IPS-18a (cell line): ENCODE measurements around the gene EDEM2.
"Not testable (repeated sequence)": the region's sequence is repeated elsewhere in the genome, so short reads cannot be mapped to it uniquely, and the experiment has no call there.

Experiments
- H3K27ac ChIP-seq: one replicate; pipeline ENCODE4 v1.5.1; 2013; ENCODE audit warnings: low read length
- H3K27me3 ChIP-seq: one replicate; pipeline ENCODE4 v1.6.1; 2013; ENCODE audit warnings: mild to moderate bottlenecking, low read length; ENCODE audit not compliant: control insufficient read depth, insufficient read depth
- H3K36me3 ChIP-seq: one replicate; pipeline ENCODE4 v1.6.1; 2013; ENCODE audit warnings: low read depth, low read length; ENCODE audit not compliant: control insufficient read depth
- H3K4me1 ChIP-seq: one replicate; pipeline ENCODE4 v1.6.1; 2013; ENCODE audit warnings: low read depth, low read length; ENCODE audit not compliant: control insufficient read depth
- H3K4me3 ChIP-seq: one replicate; pipeline ENCODE4 v1.5.1; 2013; ENCODE audit warnings: low read length
- H3K9ac ChIP-seq: one replicate; pipeline ENCODE4 v1.6.1; 2013; ENCODE audit warnings: mild to moderate bottlenecking, low read length, moderate library complexity
- H3K9me3 ChIP-seq: one replicate; pipeline ENCODE4 v1.6.1; 2013; ENCODE audit warnings: low read depth, low read length; ENCODE audit not compliant: control insufficient read depth

The EDEM2 gene

GRCh38 chr20:35180266-35180665 lies 33.1 kb upstream of the EDEM2 start:
- Histone ChIP-seq H3K27ac (no peak overlapping the region), H3K27me3 (no peaks in the 10 kb centered on the region), H3K9me3 (no peaks in the 10 kb centered on the region), H3K4me3 (no peak overlapping the region), H3K36me3 (no peaks in the 10 kb centered on the region), H3K4me1 (peaks cover under 1% of the 10 kb centered on the region), H3K9ac (no peak overlapping the region)

- Histone ChIP-seq H3K4me1 (peaks cover 2% of the 10 kb centered on the region), H3K4me3 (no peak overlapping the region), H3K27ac (no peak overlapping the region), H3K9me3 (no peaks in the 10 kb centered on the region), H3K36me3 (no peaks in the 10 kb centered on the region), H3K27me3 (no peaks in the 10 kb centered on the region), H3K9ac (no peak overlapping the region)
Observed at GRCh38 chr20:35179292-35180212, 32.4 kb upstream of the EDEM2 start.

GRCh38 chr20:35176132-35176531 lies 29.0 kb upstream of the EDEM2 start:
- Histone ChIP-seq H3K9me3 (no peaks in the 10 kb centered on the region), H3K27ac (no peak overlapping the region), H3K27me3 (peaks cover 20% of the 10 kb centered on the region), H3K9ac (no peak overlapping the region), H3K4me1 (peaks cover 13% of the 10 kb centered on the region), H3K4me3 (no peak overlapping the region), H3K36me3 (no peaks in the 10 kb centered on the region)

- Histone ChIP-seq H3K9me3 (no peaks in the 10 kb centered on the region), H3K27me3 (peaks cover 20% of the 10 kb centered on the region), H3K27ac (no peak overlapping the region), H3K36me3 (no peaks in the 10 kb centered on the region), H3K4me3 (no peak overlapping the region), H3K4me1 (peaks cover 15% of the 10 kb centered on the region), H3K9ac (no peak overlapping the region)
Observed at GRCh38 chr20:35174458-35175216, 27.5 kb upstream of the EDEM2 start.

DNA sequence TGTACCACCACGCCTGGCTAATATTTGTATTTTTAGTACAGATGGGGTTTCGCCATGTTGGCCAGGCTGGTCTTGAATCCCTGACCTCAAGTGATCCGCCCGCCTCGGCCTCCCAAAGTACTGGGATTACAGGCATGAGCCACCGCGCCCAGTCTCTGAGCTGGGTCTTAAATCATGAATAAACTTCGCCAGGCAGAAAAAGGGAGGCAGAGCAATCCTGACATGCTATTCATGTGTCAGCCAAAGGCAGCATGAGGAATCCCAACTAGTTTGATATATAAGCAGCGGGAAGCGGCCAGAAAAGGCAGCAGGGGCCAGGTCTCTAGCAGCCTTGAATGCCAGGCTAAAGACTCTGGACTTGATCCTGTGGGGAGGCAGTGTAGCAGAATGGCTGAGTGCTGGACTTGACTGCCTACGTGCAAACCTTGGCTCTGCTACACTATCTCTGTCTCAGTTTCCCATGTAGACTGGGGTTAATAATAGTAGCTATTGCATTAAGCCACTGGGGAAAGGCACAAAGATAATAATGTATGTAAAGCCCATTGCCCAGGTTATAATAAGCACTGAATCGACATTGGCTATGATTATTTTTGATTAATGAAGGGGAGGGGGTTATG lies 26.5 kb upstream of the EDEM2 start:
- Histone ChIP-seq H3K4me1 (peaks cover 15% of the 10 kb centered on the region), H3K36me3 (no peaks in the 10 kb centered on the region), H3K27me3 (peaks cover 20% of the 10 kb centered on the region), H3K9me3 (no peaks in the 10 kb centered on the region), H3K27ac (no peak overlapping the region), H3K4me3 (no peak overlapping the region), H3K9ac (no peak overlapping the region)

- peak overlapping the region; percentile 43 for H3K4me3 ChIP-seq
- no peaks in the 10 kb centered on the region for H3K36me3 ChIP-seq
- H3K4me1 ChIP-seq: peaks cover 15% of the 10 kb centered on the region
- peaks cover 20% of the 10 kb centered on the region for H3K27me3 ChIP-seq
- H3K9me3 ChIP-seq: no peaks in the 10 kb centered on the region
- no peak overlapping the region for H3K9ac ChIP-seq
- no peak overlapping the region for H3K27ac ChIP-seq
Observed at GRCh38 chr20:35172434-35172806, 25.3 kb upstream of the EDEM2 start.

DNA sequence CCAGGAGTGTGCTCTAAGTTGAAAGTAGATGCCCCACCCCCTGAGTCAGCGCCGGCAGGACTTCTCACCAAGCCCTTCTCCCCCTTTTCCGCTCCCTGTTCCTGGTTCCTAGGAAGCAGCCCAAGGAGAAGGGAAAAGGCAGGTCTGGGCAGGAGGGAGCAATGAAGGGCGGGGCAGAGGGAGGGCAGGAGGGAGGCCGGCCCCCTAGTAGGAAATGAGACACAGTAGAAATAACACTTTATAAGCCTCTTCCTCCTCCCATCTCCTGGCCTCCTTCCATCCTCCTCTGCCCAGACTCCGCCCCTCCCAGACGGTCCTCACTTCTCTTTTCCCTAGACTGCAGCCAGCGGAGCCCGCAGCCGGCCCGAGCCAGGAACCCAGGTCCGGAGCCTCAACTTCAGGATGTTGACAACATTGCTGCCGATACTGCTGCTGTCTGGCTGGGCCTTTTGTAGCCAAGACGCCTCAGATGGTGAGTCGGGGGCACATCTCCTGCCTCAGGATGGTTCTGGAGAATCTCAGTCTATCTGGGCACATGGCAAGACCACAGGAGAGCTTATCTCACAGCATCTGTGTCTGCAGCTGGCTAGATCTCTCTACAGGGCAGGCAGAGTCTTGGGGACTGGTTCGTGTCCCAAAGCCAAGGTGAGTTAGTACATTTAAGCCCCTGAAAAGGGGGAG lies 24.8 kb upstream of the EDEM2 start, which contains the start of gene PROCR:
TSS of gene PROCR (plus strand) at position 320 of the 681 bp plus-strand sequence. CDS start at position 403, 83 bp downstream.
- H3K36me3 ChIP-seq: no peaks in the 10 kb centered on the region
- H3K9ac ChIP-seq: no peak within 1 kb of the TSS
- no peak within 1 kb of the TSS for H3K27ac ChIP-seq
- peaks cover 15% of the 10 kb centered on the region for H3K4me1 ChIP-seq
- H3K9me3 ChIP-seq: no peaks in the 10 kb centered on the region
- H3K4me3 ChIP-seq: peak within 1 kb of the TSS; percentile 43
- H3K27me3 ChIP-seq: peaks cover 20% of the 10 kb centered on the region

- Histone ChIP-seq H3K27me3 (peaks cover 20% of the 10 kb centered on the region), H3K4me1 (peaks cover 18% of the 10 kb centered on the region), H3K27ac (no peak overlapping the region), H3K9me3 (no peaks in the 10 kb centered on the region), H3K4me3 (peak overlapping the region; percentile 43), H3K9ac (no peak overlapping the region), H3K36me3 (no peaks in the 10 kb centered on the region)
Observed at GRCh38 chr20:35171438-35171752, 24.3 kb upstream of the EDEM2 start.

DNA sequence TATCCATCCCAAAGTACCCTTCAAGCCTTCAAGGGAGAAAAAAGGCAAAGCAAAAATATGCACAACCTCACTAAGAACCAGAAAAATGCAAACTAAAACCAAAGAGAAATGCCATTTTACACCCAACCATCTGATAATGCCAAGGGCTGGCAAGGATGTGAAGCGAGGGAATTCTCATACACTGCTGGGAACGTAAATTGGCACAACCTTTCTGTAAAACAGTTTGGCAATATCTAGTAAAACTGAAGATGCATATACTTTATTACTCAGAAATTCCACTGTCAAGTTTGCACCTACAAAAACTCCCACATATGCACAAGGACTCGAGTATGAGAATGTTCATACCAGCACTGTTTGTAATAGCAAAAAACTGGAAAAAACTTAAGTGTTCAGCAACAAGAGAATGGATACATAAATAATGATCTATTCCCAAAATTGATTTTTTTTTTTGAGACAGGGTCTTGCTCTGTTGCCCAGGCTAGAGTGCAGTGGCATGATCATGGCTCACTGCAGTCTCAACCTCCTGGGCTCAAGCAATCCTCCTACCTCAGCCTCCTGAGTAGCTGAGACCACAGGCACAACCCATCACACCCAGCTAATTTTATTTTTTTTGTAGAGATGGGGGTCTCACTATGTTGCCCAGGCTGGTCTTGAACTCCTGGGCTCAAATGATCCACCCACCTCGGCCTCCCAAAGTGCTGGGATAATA lies 21.7 kb upstream of the EDEM2 start:
- not testable (repeated sequence) for H3K9me3 ChIP-seq, H3K27ac ChIP-seq, H3K36me3 ChIP-seq, H3K4me3 ChIP-seq, H3K9ac ChIP-seq
- Histone ChIP-seq H3K4me1 (peaks cover 20% of the 10 kb centered on the region), H3K27me3 (peaks cover 14% of the 10 kb centered on the region)

- Histone ChIP-seq H3K27ac (no peak overlapping the region), H3K4me3 (no peak overlapping the region), H3K4me1 (peaks cover 20% of the 10 kb centered on the region)
Observed at GRCh38 chr20:35167787-35168186, 20.7 kb upstream of the EDEM2 start.

More at GRCh38 chr20:35167787-35168186, 20.7 kb upstream of the EDEM2 start:
- peaks cover 8% of the 10 kb centered on the region for H3K27me3 ChIP-seq
- no peaks in the 10 kb centered on the region for H3K9me3 ChIP-seq
- no peaks in the 10 kb centered on the region for H3K36me3 ChIP-seq
- H3K9ac ChIP-seq: no peak overlapping the region
